HepG2 (cell line): ENCODE data around the gene PPIG. TPM values are rescaled to one million over a fixed set of nuclear protein-coding genes. Genes with fewer than 3 reads are reported as not detected.

Experiments
- ARHGAP35 ChIP-seq: sonication (generic); formaldehyde crosslinking; IDR thresholded peaks from 2 replicates; pipeline ENCODE4 v1.9.0; 2022; ENCODE audit warnings: mild to moderate bottlenecking, inconsistent platforms, moderate library complexity, missing genetic modification reagents, borderline replicate concordance
- BORCS8-MEF2B ChIP-seq: sonication (generic); formaldehyde crosslinking; IDR thresholded peaks from 2 replicates; pipeline ENCODE4 v1.8.0; 2022; ENCODE audit warnings: mild to moderate bottlenecking, missing genetic modification reagents
- BRCA1 ChIP-seq: sonication (generic); formaldehyde crosslinking; IDR thresholded peaks from 2 replicates; pipeline ENCODE4 v1.4.0; 2020; ENCODE audit warnings: missing genetic modification reagents
- CBX1 ChIP-seq: IDR thresholded peaks from one replicate; pipeline ENCODE4 v1.6.1; 2016; ENCODE audit warnings: antibody characterized with exemption, low read depth
- EED ChIP-seq: sonication (generic); formaldehyde crosslinking; IDR thresholded peaks from 2 replicates; pipeline ENCODE4 v1.5.0; 2020; ENCODE audit warnings: mild to moderate bottlenecking, missing genetic modification reagents
- ETV6 ChIP-seq: sonication (generic); formaldehyde crosslinking; conservative IDR thresholded peaks from 2 replicates; pipeline ENCODE4 v1.4.0; 2020; ENCODE audit warnings: missing genetic modification reagents
- GATAD1 ChIP-seq: IDR thresholded peaks from 2 replicates; pipeline ENCODE4 v1.6.1; 2016; ENCODE audit warnings: missing genetic modification reagents, missing compliant biosample characterization
- GTF2F1 ChIP-seq: fragments of 150-350 bp; IDR thresholded peaks from 2 replicates; pipeline ENCODE4 v1.6.1; 2014; ENCODE audit warnings: low read length
- HBP1 ChIP-seq: IDR thresholded peaks from 2 replicates; pipeline ENCODE4 v1.6.1; 2016; ENCODE audit warnings: low read depth, control low read depth
- KLF13 ChIP-seq: sonication (generic); formaldehyde crosslinking; IDR thresholded peaks from 2 replicates; pipeline ENCODE4 v1.4.0; 2020; ENCODE audit warnings: mild to moderate bottlenecking, missing genetic modification reagents
- MAFK ChIP-seq, 2 experiments: IDR thresholded peaks in 1 of 2; conservative IDR thresholded peaks in 1 of 2; 2 replicates each; pipeline ENCODE4 v1.6.1; 2011; ENCODE audit warnings: improper control_type of control experiment in 2 of 2, low read length in 2 of 2
- MBNL3 ChIP-seq: fragments of 250-450 bp; sonication (Bioruptor Pico); conservative IDR thresholded peaks from 2 replicates; pipeline ENCODE4 v1.8.0; 2022; ENCODE audit warnings: mild to moderate bottlenecking, inconsistent platforms
- MIXL1 ChIP-seq: IDR thresholded peaks from 2 replicates; pipeline ENCODE4 v1.6.1; 2016
- MTF2 ChIP-seq: sonication (generic); formaldehyde crosslinking; IDR thresholded peaks from 2 replicates; pipeline ENCODE4 v1.5.0; 2020; ENCODE audit warnings: missing genetic modification reagents, borderline replicate concordance
- MXI1 ChIP-seq: IDR thresholded peaks from 3 replicates; pipeline ENCODE4 v1.6.1; 2012; ENCODE audit warnings: low read depth, low read length, inconsistent platforms, borderline replicate concordance
- RELA ChIP-seq: sonication (generic); formaldehyde crosslinking; IDR thresholded peaks from 2 replicates; pipeline ENCODE4 v1.4.0; 2020; ENCODE audit warnings: missing genetic modification reagents
- SMARCE1 ChIP-seq: fragments of 450-650 bp; IDR thresholded peaks from 2 replicates; pipeline ENCODE4 v1.6.1; 2017; ENCODE audit warnings: borderline replicate concordance
- TBX2 ChIP-seq: sonication (generic); formaldehyde crosslinking; IDR thresholded peaks from 2 replicates; pipeline ENCODE4 v1.5.0; 2020; ENCODE audit warnings: missing genetic modification reagents, mild to moderate bottlenecking, borderline replicate concordance
- YEATS4 ChIP-seq: sonication (generic); formaldehyde crosslinking; IDR thresholded peaks from 2 replicates; pipeline ENCODE4 v1.4.0; 2020; ENCODE audit warnings: missing genetic modification reagents, borderline replicate concordance
- ZKSCAN1 ChIP-seq: fragments of 150-350 bp; IDR thresholded peaks from 2 replicates; pipeline ENCODE4 v1.6.1; 2014; ENCODE audit warnings: low read length
- ZNF292 ChIP-seq: sonication (generic); formaldehyde crosslinking; IDR thresholded peaks from 2 replicates; pipeline ENCODE4 v1.8.1; 2022; ENCODE audit warnings: mild to moderate bottlenecking, low read depth, missing genetic modification reagents, borderline replicate concordance
- ZNF510 ChIP-seq: sonication (generic); formaldehyde crosslinking; IDR thresholded peaks from 2 replicates; pipeline ENCODE4 v1.4.0; 2020; ENCODE audit warnings: low read depth, mild to moderate bottlenecking, missing genetic modification reagents
- ZNF543 ChIP-seq: sonication (generic); formaldehyde crosslinking; IDR thresholded peaks from 2 replicates; pipeline ENCODE4 v1.4.0; 2020; ENCODE audit warnings: mild to moderate bottlenecking, missing genetic modification reagents
- polyA plus RNA-seq, 8 experiments: library from polyadenylated mRNA; depleted of rRNA in 3 of 8; stranded (reverse) in 7 of 8; unstranded in 1 of 8; fragments of >200 nt; fragmentation: Illumina TruSeq in 4 of 8; extraction: Trizol in 4 of 8; gene quantifications; 2 replicates each; pipeline versions ENCODE4 v1.2.1 to v1.2.3, GENCODE V29; 2011 to 2016; ENCODE audit warnings: low read depth in 4 of 8, missing spikeins in 1 of 8, mixed read lengths in 1 of 8; ENCODE audit not compliant: insufficient read depth in 1 of 8
- total RNA-seq, 5 experiments: library from RNA; depleted of rRNA; stranded (reverse); fragments of >200 nt; fragmentation: Illumina TruSeq; extraction: Trizol; gene quantifications; 2 replicates each; pipeline ENCODE4 v1.2.3, GENCODE V29; 2016; ENCODE audit warnings: low read depth in 1 of 5
- TF ChIP-seq, protein P1 (sequence below): sonication (generic); formaldehyde crosslinking; IDR thresholded peaks from 2 replicates; pipeline ENCODE4 v1.4.0; 2020; ENCODE audit warnings: mild to moderate bottlenecking, low read depth, missing genetic modification reagents
- TF ChIP-seq, protein P2 (sequence below): sonication (generic); formaldehyde crosslinking; conservative IDR thresholded peaks from 2 replicates; pipeline ENCODE4 v1.8.1; 2023; ENCODE audit warnings: missing genetic modification reagents
- TF ChIP-seq, protein P3 (sequence below): sonication (generic); formaldehyde crosslinking; IDR thresholded peaks from 2 replicates; pipeline ENCODE4 v1.5.0; 2020; ENCODE audit warnings: mild to moderate bottlenecking, missing genetic modification reagents

Gene PPIG
- total and polyA plus RNA-seq, 2 of the 13 experiments (the other 11 are each of a cell fraction or from before 2014, with no cell fraction given): 31.3 to 81.0 TPM

GRCh38 chr2:169683425-169684134 lies 99.4 kb downstream of the PPIG start (continued):
- no peak for TF ChIP-seq MTF2
- no peak for TF ChIP-seq GATAD1
- TF ChIP-seq ARHGAP35 (CRISPR knock-in tag): no peak
- TF ChIP-seq, protein P1, sequence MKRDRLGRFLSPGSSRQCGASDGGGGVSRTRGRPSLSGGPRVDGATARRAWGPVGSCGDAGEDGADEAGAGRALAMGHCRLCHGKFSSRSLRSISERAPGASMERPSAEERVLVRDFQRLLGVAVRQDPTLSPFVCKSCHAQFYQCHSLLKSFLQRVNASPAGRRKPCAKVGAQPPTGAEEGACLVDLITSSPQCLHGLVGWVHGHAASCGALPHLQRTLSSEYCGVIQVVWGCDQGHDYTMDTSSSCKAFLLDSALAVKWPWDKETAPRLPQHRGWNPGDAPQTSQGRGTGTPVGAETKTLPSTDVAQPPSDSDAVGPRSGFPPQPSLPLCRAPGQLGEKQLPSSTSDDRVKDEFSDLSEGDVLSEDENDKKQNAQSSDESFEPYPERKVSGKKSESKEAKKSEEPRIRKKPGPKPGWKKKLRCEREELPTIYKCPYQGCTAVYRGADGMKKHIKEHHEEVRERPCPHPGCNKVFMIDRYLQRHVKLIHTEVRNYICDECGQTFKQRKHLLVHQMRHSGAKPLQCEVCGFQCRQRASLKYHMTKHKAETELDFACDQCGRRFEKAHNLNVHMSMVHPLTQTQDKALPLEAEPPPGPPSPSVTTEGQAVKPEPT (CRISPR knock-in tag): no peak
- TF ChIP-seq RELA: no peak
- no peak for TF ChIP-seq CBX1
- TF ChIP-seq ZNF292 (CRISPR knock-in tag): peak; percentile 94
- no peak for TF ChIP-seq MAFK (conservative IDR thresholded peaks at IDR 0.05 in 1 of 2, IDR thresholded peaks at IDR 0.05 in 1 of 2; ENCODE audit: low read length in 2 of 2)
- peak; percentile 21; the same call in 1 of the 2 replicates for TF ChIP-seq ZNF543 (CRISPR knock-in tag)
- TF ChIP-seq MIXL1 (CRISPR knock-in tag): peak; percentile 79; the same call in 1 of the 2 replicates
- TF ChIP-seq, protein P2, sequence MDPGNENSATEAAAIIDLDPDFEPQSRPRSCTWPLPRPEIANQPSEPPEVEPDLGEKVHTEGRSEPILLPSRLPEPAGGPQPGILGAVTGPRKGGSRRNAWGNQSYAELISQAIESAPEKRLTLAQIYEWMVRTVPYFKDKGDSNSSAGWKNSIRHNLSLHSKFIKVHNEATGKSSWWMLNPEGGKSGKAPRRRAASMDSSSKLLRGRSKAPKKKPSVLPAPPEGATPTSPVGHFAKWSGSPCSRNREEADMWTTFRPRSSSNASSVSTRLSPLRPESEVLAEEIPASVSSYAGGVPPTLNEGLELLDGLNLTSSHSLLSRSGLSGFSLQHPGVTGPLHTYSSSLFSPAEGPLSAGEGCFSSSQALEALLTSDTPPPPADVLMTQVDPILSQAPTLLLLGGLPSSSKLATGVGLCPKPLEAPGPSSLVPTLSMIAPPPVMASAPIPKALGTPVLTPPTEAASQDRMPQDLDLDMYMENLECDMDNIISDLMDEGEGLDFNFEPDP: no peak
- no peak; the same call in 1 of the 2 replicates for TF ChIP-seq HBP1 (CRISPR knock-in tag)
- TF ChIP-seq MBNL3: no peak
- TF ChIP-seq YEATS4 (CRISPR knock-in tag): peak; percentile 77; the same call in 1 of the 2 replicates
- TF ChIP-seq MXI1: no peak; the same call in 2 of the 3 replicates
- no peak for TF ChIP-seq SMARCE1
- peak; percentile 90 for TF ChIP-seq TBX2
- no peak for TF ChIP-seq ZNF510 (CRISPR knock-in tag)
- TF ChIP-seq BRCA1 (CRISPR knock-in tag): no peak
- no peak for TF ChIP-seq ZKSCAN1
- TF ChIP-seq ETV6 (CRISPR knock-in tag): no peak
- TF ChIP-seq EED (CRISPR knock-in tag): no peak
- no peak for TF ChIP-seq GTF2F1
- TF ChIP-seq, protein P3, sequence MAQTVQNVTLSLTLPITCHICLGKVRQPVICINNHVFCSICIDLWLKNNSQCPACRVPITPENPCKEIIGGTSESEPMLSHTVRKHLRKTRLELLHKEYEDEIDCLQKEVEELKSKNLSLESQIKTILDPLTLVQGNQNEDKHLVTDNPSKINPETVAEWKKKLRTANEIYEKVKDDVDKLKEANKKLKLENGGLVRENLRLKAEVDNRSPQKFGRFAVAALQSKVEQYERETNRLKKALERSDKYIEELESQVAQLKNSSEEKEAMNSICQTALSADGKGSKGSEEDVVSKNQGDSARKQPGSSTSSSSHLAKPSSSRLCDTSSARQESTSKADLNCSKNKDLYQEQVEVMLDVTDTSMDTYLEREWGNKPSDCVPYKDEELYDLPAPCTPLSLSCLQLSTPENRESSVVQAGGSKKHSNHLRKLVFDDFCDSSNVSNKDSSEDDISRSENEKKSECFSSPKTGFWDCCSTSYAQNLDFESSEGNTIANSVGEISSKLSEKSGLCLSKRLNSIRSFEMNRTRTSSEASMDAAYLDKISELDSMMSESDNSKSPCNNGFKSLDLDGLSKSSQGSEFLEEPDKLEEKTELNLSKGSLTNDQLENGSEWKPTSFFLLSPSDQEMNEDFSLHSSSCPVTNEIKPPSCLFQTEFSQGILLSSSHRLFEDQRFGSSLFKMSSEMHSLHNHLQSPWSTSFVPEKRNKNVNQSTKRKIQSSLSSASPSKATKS (CRISPR knock-in tag): no peak
- TF ChIP-seq KLF13 (CRISPR knock-in tag): no peak
- TF ChIP-seq BORCS8-MEF2B (CRISPR knock-in tag): no peak
